ENCODE data around the gene RNF144B.

Gene RNF144B

GRCh38 chr6:18491308-18492045 is 104.3 kb downstream of the RNF144B start:
- no peak for DNase-seq

- no peak for DNase-seq
These were observed 105.8 kb downstream of the RNF144B start for GRCh38 chr6:18492972-18493371.

- no peak for DNase-seq
These were observed 106.3 kb downstream of the RNF144B start for GRCh38 chr6:18493382-18493891.

GRCh38 chr6:18493925-18494324 is 106.8 kb downstream of the RNF144B start:
- DNase-seq, result no peak

DNA sequence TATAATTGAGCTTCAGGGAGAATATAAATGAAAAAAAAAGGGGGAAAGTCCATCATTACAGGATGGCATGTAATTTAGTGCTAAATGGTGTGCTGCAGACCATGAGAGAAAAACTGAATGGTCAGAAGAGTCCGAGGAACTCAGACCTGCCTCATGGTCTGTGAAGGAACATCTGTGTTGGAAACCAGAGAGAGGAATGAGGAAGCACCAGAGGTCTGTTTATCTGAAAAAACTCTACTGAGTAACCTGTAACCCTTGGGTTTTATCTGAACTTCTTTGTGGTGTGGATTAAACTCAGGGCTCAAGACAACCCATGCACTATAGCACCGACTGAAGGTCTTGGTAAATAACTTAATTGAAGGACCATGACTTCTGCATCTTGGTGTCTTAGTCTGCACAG is 108.1 kb downstream of the RNF144B start:
- DNase-seq, result no peak

DNA sequence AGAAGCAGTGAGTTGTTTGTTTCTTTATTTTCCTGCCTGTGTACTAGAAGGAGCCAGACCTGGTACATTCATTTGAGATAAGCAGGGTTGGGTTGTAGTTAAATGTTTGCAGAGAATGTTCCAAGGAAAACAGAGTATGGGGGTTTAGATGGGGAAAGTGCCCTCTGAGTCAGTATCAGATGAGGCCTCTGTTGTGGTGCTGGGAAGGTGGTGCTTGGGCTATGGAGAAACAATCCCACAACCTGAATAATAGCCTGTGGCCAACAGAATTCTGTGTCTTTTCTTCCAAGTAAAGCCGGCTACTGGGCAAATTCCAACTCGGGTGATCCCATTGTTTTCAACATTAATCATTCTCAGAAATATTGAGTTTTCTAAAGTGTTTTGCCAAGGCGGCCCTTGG is 109.3 kb downstream of the RNF144B start:
- no peak for DNase-seq

GRCh38 chr6:18497006-18497405 is 109.9 kb downstream of the RNF144B start:
- no peak for DNase-seq

- DNase-seq, result no peak
These were observed 111.3 kb downstream of the RNF144B start for GRCh38 chr6:18498408-18498807.

DNA sequence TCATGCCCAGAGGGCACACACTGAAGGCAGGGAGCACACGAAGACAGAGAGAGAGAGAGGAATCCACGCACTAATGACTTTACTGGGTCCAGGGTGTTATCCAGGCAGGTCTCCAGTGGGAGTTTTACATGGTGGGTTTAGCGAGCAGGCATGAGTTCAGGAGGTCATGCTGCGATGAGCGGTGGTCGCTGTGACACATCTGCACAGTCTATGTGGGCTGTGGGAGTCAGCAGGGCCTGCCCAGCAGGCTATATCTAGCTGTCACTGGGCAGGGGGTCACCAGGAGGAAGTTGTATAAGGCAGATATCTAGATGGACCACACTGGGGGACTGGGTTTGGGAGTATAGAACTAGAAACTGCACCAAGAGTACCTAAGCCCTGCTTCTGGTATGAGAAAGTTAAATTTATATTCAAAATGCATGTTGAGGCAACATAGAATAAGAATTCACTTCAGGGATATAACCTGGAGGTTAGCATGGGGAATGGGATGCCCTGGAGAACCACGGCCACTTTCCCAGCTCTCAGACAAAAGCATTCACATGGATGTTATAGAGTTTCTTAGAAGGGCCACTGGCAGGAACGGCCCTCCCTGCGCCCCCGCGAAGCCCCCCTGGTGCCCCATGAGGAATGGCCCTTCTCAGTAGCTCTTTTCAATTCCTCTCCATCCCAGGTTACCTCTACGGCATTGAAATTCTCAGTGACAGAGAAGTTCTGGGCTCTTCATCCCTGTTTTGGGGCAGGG is 113.9 kb downstream of the RNF144B start:
- DNase-seq, result no peak

- DNase-seq, result no peak
These were observed 114.5 kb downstream of the RNF144B start for GRCh38 chr6:18501663-18502013.

GRCh38 chr6:18503206-18503592 is 116.0 kb downstream of the RNF144B start:
- no peak for DNase-seq

DNA sequence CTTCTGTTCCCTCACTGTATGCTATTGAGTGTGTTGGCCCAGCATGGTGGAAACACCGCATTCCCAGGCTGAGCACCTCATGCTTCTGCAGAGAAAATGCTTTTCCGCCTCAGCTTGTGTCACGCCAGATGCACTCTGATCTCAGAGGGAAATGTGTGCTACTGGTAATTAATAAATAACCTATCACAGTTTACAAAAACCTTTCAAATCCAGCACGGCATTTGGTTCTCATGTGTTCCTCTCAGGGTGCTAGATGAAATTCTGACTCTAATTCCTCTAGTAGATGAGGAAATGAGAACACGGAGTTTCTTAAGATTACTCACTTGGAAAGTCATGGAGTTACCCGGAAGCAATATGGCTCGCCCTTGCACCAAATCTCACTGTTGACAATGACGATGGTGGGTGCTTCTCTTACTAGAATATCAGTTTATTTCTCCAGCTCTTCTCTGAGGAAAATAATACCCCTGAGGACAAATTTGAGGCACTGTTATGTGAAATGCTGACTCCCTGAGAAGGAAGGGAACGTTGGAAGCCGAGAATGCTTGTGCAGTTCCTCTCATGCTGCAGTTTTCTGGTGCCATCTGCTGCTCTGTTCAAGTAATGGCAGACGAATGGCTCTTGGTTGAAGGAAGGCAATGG is 116.6 kb downstream of the RNF144B start:
- DNase-seq, result no peak

GRCh38 chr6:18504232-18504596 is 117.1 kb downstream of the RNF144B start:
- no peak for DNase-seq

- DNase-seq, result no peak
These were observed 119.3 kb downstream of the RNF144B start for GRCh38 chr6:18506382-18507017.

GRCh38 chr6:18507018-18507415 is 119.9 kb downstream of the RNF144B start:
- no peak for DNase-seq

DNA sequence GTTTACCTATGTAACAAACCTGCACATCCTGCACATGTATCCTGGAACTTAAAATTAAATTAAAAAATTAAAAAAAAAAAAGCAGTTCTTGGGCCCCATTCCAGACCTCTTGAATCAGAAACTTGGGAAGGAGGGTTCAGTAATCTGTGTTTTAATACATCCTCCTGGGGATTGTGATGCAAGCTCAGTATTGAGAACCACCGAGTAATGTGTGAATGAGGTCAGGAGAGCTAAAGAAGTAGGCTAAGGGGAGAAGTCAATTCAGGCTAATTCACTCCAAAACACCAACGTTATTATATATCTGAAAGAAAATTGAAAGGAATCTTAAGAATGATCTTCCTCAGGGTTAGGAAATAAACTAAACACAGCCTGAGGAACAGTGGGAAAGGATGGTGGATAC is 120.4 kb downstream of the RNF144B start:
- no peak for DNase-seq

GRCh38 chr6:18509871-18510643 is 122.9 kb downstream of the RNF144B start:
- no peak for DNase-seq

GRCh38 chr6:18510644-18511033 is 123.5 kb downstream of the RNF144B start:
- no peak for DNase-seq

- no peak for DNase-seq
These were observed 124.1 kb downstream of the RNF144B start for GRCh38 chr6:18511211-18511610.

GRCh38 chr6:18513253-18513798 is 126.2 kb downstream of the RNF144B start:
- no peak for DNase-seq

DNA sequence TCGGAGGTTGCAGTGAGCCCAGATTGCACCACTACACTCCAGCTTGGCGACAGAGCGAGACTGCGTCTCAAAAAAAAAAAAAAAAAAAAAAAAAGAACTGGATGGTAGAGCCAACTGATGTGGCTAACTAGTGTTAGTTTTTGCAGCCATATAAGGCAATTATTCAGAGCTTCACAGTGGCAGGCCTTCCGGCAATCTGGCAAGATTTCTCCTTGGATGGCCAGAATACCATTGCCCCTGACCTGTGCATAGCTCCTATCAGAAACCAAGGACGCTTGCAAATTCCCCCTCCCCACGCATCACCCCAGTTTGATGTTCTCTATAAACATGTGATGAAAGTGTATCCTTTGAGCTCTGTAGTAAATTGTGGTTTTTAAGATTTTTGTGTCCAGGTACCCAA is 127.0 kb downstream of the RNF144B start:
- no peak for DNase-seq

- no peak for DNase-seq
These were observed 128.6 kb downstream of the RNF144B start for GRCh38 chr6:18515767-18516166.
